HG03442 (cell line): ENCODE measurements around the gene NDUFS6.
"Not testable (repeated sequence)": the region's sequence is repeated elsewhere in the genome, so short reads cannot be mapped to it uniquely, and the experiment has no call there.

Experiments
- ATAC-seq: cut with Tn5 transposase; IDR thresholded peaks from one replicate; pipeline ENCODE4 v1.9.1; 2021; ENCODE audit warnings: mild to moderate bottlenecking, moderate library complexity; ENCODE audit not compliant: unreplicated experiment

The NDUFS6 gene

GRCh38 chr5:1830571-1831228 lies 29.5 kb downstream of the NDUFS6 start:
- no peak for ATAC-seq

- ATAC-seq: no peak
Measured at GRCh38 chr5:1831257-1831656, 30.1 kb downstream of the NDUFS6 start.

DNA sequence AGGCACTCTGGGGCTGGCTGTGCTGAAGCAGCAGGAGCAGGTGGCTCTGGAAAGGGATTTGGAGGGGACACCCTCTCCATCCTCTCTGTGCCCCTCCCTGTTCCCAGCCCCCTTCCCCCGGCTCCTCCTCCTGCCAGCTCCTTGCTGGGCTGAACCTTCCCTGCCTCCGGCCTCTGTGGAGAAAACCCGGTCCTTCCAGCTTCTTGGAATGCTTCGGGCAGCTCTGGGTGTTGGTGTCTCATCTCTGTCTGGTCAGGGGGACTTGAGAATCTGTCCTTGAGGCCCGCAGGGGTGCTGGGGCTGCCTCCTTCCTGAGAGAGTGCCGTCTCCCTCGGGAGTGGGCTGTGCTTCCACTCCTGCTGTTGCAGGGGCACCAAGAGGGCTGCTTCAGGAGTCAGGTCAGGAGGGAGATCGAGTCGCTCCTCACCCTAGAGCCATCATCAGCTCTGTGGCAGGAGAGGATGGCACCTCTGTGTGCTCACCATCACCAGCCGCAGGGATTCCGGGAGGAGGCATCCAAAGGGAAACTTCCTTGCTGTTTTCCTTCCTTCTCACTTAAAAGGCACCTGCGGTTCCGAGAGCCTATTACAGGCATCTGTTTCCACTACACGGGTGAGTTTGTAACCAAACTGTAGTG lies 30.6 kb downstream of the NDUFS6 start:
- ATAC-seq: no peak

DNA sequence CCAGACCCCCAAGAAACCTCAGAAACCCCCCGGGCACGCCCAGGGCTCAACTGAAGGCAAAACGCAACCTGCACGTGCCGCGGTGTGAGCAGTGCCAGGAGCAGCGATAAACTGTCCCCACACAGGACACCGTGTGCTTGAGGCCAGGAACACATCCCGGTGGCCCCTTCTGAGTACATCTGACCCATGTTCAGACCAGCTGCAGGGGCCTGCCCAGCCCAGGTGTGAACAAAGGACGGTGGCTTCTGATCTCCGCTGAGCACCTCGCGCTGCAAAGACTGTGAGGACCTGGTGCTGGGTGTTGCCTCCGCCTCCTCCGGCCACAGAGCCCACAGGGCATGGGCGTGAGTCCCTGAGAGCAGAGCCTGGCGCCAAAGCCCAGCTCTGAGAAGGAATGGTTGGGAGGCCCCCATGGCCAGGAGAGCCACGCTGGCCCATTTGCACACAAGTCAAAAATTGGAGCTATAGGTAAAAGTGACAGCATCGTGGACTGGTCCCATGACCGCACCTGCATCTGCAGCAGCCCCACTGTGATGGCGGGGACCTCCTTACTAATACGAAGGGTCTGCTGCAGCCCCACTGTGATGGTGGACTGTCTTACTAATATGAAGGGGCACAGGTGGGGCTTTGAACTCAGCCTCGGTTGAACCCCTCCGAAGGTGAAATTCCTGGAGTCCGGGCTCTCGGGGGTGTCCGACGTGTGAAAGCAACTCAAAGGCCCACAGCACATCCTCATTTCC lies 31.5 kb downstream of the NDUFS6 start:
- no peak for ATAC-seq

GRCh38 chr5:1833264-1834021 lies 32.2 kb downstream of the NDUFS6 start:
- no peak for ATAC-seq

DNA sequence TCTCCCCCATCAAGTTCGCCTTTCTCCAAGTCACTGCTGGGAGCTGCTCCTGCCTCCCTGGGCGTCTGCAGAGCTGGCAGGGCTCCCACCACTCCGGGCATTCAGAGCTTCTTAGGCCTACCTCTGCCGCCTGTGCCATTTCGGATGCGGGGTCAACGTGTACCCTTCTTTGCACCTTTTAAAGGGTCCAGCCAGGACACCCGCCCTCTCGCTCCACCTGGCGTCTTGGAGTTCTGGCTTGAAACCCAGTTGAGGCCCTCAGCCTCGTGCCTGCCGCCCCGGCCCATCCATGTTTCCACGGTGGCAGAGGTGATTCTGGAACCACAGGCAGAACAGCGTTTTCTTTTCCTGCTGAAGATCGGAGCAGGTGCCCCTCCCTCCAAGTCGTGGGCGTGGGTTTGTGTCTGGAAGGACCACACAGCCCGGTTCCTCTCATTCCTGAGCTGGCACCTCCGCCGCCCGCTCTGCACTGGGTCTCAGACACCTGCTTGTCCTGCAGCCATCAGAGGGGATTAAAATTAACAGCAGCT lies 32.9 kb downstream of the NDUFS6 start:
- no peak for ATAC-seq

- ATAC-seq: no peak
Measured at GRCh38 chr5:1834721-1835429, 33.7 kb downstream of the NDUFS6 start.

GRCh38 chr5:1835431-1835830 lies 34.2 kb downstream of the NDUFS6 start:
- ATAC-seq: no peak

GRCh38 chr5:1836176-1836890 lies 35.1 kb downstream of the NDUFS6 start:
- no peak for ATAC-seq

DNA sequence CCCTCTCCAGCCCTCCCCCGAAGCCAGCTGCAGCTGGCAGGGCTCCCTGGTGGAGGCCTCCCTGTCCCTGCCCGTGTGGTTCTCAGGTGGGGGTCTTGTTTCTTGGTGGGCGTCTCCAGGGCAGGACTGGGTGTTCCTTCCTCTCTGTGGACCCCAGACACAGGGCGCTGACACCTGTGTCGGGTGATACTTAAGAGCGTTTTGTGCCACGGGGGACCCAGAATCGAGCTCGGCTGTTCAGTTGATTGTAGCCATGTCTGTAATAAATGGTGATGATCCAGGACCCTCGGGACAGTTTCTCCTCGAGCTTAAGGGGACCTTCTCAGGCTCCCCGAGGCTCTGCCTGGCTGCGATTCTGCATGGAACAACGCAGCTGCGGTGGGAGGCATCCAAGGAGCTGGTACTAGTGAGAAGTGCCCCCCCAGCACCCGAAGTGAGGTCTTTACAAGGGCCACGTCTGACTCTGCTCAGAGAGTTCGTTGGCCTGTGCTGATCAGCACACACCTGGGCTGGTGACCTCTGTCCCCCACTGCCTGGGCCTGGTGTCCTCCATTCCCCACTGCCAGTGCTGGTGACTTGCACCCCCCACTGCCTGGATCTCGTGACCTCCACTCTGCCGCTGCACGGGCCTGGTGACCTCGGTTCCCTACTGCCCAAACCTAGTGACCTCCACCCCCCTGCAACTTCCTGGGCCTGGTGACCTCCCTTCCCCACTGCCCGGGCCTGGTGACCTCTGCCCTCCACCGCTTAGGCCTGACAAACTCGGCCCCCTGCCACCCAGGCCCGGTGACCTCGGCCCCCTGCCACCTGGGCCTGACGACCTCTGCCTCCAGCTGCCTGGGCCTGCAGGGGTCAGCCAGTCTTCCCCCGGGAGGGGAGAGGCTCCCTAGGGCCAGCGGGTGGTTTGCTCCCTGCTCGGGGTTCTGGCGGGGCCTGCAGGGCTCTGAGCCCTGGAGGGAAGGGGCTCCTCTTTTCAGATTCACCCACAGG lies 36.0 kb downstream of the NDUFS6 start:
- ATAC-seq: no peak

GRCh38 chr5:1838013-1838412 lies 36.8 kb downstream of the NDUFS6 start:
- ATAC-seq: no peak

- no peak for ATAC-seq
Measured at GRCh38 chr5:1840071-1840547, 38.9 kb downstream of the NDUFS6 start.

DNA sequence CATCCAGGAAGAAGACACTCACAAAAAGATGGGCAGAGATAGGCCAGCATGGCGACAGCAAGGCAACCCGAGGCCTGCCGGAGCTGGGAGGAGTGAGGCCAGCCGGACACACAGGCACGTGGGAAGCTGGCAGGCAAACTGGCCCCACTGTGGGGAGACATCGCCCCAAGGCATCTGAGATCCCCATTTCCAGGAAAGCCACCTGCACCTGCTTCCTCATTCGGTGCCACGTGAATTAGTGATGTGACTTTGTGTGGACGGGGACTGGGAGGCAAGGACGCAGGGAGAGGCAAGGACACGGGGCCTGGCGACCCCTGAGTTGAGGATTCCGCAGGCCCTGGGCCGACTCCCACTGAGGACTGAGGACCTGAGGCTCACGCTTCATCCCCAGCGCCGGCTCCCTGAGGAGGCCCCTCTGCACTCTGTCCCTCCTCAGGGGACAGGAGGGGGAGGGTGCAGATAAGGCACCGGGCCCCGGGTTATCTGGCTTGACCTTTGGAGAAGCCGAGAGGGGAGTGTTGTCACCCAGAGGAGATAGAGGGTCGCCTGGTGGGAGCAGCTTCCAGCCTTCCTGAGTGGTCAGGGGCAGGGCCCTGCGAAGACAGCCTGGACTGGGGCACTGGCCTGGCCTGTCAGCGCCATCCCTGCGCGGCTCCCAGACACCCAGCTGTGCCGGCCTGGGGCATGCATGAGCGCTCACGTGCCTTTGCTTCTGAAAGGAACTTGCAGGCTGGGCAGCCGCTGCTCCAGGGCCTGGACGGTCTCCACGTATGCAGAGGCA lies 39.7 kb downstream of the NDUFS6 start:
- ATAC-seq: no peak

GRCh38 chr5:1842004-1842819 lies 41.0 kb downstream of the NDUFS6 start:
- ATAC-seq: no peak

DNA sequence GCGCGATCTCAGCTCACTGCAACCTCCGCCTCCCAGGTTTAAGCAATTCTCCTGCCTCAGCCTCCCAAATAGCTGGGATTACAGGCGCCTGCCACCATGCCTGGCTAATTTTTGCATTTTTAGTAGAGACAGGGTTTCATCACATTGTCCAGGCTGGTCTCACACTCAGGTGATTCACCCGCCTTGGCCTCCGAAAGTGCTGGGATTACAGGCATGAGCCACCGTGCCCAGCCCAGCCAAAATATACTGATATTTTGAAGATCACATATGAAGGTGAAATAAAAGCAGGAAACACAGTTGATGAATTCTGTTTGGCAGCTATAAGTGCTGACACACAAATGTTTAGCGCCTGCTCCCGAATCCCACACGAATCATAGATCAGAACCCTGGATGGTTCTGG lies 42.6 kb downstream of the NDUFS6 start:
- ATAC-seq: not testable (repeated sequence)

GRCh38 chr5:1844708-1845436 lies 43.7 kb downstream of the NDUFS6 start:
- ATAC-seq: no peak
